Mucosa of gallbladder (tissue), 1 donor: Measurements from ENCODE around the gene USP24. TPM values are rescaled to one million over a fixed set of nuclear protein-coding genes. Genes with fewer than 3 reads are reported as not detected.

Experiments
- DNase-seq: peaks from one replicate; pipeline ENCODE4 v3.0.0-alpha.2; 2020; ENCODE audit warnings: low spot score
- total RNA-seq: library from RNA; stranded (reverse); gene quantifications from one replicate; pipeline ENCODE4 v1.2.1, GENCODE V29; 2021
- donor health status: DM: no; HTN: no; CAD: no.

Gene USP24
- total RNA-seq, 1 donor from 2014 or later = 34.6 TPM

DNA sequence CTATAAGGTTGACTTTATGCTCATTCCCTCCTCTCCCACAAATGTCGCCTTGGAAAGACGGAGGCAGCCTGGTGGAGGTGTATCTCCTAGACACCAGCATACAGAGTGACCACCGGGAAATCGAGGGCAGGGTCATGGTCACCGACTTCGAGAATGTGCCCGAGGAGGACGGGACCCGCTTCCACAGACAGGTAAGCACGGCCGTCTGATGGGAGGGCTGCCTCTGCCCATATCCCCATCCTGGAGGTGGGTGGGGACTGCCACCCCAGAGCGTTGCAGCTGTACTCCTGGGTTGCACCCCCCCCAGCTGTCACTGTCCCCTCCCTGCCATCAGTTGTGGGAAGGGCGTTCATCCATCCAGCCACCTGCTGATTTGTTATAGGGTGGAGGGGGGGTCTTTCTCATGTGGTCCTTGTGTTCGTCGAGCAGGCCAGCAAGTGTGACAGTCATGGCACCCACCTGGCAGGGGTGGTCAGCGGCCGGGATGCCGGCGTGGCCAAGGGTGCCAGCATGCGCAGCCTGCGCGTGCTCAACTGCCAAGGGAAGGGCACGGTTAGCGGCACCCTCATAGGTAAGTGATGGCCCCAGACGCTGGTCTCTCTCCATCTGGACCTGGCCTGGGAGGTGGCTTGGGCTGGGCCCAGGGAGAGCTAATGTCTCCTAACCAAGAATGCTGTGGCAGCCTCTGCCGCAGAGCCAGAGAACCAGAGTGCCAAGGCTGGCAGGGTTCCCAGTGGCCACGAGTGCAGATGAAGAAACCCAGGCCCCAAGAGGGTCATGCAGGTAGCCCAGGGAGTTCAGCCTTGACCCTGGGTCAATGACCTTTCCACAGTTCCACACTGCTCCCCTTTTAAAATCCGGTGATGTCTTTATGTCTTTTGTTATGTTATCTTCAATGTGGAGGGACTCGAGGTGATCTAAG, 162.7 kb downstream of the USP24 start:
- DNase-seq = no peak

DNA sequence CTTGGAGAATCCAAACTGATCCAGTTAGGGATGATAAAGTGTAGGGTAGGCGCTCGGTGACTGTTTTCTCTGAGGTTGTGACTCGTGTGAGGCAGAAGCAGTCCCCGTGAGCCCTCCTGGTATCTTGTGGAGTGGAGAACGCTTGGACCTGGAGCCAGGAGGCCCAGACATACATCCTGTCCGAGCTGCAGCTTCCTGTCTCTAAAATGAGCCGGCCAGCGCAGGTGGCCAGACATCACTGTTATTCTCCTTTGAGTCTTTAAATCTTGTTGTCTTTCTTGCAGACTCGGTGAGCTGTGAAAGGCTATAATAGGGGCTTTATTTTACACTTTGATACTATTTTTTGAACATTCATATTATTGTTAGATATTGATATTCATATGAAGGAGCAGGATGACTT, 163.5 kb downstream of the USP24 start:
- no peak for DNase-seq

DNA sequence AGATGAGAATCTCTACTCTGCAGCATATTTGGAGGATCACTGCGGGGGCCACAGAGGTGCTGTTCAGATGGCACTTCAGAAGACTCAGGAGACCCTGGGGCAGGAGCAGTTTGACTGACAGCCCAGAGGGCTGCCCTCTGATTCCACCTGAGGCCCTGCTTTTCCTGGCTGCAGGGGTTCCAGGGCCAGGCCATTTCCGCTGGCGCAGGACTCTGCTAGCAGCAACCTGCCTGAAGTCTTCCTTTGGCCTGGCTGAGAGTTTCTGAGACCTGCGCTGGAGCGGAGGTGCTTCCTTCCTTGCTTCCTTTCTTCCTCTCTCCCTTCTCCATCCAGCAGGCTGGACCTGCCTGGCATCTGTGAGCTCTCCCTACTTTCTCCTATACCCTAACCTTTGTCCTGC, 164.0 kb downstream of the USP24 start:
- no peak for DNase-seq

DNA sequence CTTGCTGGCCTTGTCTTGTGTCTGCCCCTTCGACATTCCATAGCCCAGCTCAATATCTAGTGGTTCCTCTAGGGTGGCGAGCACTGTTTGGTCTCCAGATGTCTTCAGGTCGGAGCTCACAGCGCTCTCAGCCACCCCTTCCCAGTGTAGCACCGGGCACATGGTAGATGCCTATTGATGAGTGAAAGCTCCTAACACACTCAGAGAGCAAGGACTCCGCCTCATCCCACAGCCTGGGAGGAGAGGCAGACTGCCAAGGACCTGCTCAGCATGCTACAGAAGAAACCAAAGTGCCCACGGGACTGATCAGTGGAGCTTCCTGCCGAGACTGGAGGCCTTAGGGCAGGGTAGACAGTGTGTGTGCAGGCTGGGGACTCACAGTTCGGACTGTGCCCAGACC, 164.9 kb downstream of the USP24 start:
- DNase-seq = no peak

DNA sequence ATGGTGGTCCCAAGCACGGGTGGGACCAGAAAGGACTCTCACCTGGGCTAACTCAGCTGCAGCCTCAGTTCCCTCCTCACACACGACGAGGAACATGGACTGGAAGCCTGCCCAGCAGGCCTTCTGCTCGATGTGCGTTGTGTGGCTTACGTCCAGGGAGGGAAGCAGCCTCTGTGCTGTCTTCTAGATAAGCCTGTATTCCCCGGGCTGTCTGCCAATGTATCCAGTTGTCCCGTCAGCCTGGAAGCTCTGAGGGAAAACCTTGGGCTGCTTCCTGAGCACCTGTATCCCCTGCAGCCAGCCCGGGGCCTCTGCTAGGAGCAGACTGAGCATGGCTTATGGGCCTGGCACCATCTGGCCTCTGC, 165.3 kb downstream of the USP24 start:
- peak; percentile 73 for DNase-seq

DNA sequence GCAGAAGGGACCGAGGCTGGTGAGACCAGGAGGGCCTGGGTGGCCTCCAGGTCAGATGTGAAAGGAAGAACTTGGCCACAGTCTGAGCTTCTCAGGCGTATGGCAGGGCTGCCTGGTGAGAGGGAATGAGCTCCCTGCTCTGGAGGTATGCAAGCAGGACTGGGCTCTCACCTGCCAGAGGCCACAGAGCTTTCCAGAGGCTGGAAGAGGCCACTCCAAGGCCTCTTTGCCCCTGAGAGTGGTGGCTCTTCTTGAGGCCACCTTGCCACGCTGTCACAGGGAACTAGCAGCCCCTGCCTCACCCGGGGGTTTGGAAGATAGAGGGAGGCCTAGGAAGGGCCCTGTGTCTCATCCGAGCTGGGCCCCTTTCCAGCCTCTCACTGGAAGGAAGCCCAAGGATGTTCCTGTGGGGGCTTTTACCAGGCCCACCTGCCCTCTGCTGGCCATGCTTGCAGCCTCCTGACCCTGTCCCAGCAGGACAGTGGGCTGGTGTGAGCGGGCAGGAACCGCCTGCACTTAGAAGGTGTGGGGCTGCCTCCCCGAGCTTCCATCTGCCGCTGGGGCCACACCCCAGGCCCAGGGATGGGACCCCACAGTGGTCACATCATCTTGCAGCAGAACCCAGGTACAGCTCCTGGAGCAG, 165.8 kb downstream of the USP24 start:
- no peak for DNase-seq

DNA sequence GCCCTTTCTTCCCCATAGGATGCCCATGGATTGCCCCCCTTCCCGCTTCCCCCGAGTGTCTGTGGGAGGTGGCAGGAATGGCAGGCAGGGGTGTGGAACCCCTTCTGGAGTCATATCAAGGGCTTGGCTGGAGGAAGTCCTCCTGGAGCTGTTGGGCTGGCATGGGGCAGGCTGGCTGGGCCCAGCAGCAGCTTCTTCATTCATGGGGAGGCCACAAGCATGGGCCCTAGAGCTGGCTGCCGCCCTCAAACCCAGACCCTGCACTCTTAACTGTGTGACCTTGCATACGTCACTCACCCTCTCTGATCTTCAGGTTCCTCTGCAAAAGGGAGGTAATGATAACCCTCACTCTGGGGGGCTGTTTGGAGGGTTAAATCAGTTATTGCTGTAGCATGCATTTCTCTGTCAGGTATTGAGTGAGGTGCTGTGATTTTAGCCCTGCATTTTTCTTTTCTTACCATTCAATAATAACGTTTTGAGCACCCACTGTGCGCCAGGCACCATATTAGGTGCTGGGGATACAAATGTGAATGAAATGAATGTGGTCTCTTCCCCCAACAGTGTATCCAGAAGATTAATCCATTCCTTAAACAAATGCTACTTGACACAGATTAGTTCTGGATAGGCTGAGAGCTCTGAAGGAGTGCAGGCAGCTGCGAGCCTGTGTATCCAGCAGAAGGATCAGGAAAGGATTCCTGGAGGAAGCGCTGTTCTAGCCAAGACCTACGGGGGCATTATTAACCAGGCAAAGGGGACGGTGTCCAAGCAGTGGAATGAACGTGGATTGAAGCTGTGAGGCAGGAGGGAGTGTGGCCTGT, 166.5 kb downstream of the USP24 start:
- DNase-seq = no peak

DNA sequence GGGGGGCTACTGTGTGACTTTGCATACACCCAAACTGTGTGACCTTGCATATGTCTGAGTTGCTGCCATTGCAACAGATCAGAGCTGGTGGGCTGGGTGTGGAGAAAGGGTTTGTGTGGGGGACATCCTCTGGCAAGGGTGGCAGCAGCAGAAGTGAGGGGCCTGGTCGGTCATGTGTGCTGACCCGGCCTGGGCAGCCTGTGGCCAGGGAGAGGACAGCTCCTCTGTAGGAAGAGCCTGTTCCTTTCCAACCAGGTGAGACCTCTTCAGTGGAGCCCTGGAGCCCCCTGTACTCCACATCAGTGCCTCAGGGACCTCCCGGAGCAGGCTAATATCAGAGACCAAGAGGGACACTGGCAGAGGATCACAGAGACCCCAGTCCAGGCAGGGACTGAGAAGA, 167.6 kb downstream of the USP24 start:
- DNase-seq = no peak

DNA sequence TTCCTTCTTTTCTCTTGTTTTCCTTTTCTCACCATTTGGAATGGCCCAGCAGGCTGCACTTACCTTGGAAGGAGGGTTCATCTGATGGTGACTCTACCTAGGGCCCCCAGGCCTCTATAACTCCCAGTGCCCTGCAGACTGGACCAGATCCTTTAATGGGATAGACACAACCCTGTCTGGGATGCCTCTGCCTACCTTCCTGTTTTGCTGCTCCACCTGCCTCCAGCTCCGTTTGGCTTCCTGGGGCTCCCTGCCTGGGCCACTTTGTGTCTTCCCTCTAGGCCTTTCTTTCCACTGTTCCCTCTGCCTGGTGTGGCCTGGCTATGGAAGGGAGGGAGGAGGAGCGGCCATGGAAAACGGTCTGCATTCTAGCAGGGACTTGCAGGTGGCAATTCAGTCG, 168.3 kb downstream of the USP24 start:
- no peak for DNase-seq

DNA sequence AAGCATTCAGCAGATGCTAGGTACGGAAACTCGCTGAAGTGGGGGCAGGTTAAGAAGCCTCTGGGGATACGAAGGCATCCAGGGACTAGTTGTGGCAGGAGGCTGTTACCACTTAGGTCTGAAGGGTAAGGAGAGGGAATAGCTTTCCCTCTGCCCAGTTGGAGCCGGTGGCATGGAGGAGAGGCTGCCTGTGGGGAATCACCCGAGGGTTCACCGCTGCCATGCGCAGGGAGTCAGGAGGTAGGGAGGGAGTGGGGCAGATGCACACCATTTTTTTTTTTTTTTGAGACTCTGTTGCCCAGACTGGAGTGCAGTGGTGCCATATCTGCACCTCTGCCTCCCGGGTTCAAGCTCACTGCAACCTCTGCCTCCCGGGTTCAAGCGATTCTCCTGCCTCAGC, 169.7 kb downstream of the USP24 start:
- DNase-seq = no peak

DNA sequence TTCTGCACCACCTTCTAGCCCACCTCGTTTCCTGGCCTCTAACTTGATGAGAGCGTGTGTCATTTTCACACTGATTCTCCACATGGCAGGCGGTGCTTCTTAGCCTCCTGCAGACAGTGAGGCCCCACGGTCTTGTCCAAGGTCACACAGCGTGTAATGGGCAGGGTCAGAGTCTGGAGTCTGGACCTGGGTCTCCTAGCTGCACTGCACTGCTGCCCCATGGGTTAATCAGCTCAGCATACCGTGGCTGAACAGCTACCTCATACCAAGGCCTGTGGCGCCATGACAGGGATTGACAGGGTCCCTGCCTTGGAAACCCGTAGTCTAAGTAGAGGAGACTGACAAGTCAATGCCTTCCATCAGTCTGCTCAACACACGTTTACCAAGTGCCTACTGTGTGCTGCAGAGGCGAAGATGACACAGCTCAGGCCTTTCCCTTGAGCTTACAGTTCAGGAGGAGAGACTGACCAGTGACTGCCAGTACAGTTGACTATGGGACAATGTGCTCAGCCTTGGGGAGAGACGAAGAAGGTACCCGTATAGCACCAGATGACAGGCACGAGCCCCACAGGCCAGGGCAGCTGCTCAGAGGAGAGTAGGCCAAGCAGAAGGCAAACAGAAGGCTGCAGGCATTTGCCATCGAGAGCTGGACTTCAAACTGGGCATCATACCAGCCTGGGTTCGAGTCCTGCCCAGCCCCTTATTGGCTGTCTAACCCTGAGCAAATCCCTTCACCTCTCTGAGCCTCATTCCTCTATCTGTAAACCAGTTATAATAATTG, 170.4 kb downstream of the USP24 start:
- no peak for DNase-seq

DNA sequence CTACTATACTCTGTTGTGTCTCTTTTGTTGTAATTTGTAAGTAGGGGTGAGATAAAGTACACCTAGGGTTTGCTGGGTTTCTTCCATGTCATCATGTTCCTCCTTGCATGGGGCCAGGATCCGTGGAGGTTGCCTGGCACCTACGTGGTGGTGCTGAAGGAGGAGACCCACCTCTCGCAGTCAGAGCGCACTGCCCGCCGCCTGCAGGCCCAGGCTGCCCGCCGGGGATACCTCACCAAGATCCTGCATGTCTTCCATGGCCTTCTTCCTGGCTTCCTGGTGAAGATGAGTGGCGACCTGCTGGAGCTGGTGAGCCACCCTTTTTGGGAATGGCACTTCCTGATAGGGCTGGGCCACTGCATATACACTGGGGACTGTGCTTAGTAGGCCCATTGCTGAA, 171.4 kb downstream of the USP24 start:
- no peak for DNase-seq

DNA sequence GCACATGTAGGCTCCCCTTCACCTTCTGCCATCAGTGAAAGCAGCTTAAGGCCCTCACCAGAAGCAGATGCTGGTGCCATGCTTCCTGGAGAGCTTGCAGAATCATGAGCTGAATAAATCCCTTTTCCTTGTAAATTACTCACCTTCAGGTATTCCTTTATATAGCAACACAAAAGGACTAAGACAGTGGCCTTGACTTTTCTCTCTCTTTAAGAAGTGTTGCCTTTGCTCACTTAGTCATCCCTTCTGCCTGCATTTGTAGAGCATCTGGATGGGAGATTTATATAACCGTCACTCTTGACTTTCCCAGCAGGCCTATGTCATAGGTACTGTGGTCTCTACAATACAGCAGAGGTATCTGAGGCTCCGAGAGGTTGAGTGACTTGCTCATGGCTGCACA, 172.2 kb downstream of the USP24 start:
- no peak for DNase-seq

DNA sequence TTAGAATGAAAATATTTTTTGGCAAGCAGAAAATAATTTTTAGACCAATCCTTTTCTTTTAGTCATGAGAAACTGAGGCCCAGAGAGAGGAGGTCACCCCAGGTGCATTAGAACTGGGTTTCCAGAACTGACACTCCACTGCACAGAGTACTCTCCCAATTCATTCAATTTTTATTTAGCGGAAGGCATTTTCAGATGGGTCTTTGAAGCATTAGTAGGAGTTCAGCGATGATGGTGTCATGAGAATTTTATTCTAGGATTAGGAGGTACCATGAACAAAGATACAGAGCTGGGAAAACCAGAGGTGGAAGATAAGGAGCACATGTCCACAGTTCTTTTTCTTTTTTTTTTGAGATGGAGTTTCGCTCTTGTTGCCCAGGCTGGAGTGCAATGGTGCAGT, 173.6 kb downstream of the USP24 start:
- no peak for DNase-seq

DNA sequence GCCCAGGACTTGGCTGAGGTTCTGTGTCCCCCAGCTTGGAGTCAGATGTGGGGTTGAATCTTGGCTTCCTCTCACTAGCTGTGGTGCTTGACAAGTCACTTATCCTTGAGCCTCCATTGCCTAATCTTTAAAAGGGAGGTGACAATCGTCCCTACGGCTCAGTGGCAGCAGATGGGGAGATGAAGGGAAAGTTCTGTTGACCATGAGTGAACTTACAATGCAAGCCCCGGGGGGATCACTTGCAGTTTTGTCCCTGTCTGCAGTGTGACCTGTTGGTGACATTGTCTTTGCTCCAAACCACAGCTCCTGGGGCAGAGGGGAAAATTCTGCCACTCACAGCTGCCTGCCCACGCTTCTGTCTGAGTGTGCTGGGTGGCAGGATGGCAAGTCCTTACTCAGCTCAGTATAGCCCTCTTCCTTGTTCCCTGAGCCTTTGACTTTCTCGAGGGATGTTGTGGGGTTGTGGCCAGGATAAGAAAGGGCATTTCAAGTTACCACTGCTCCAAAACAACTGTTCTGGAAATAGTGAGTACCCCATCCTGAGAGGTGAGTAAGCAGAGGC, 174.2 kb downstream of the USP24 start:
- DNase-seq = no peak

DNA sequence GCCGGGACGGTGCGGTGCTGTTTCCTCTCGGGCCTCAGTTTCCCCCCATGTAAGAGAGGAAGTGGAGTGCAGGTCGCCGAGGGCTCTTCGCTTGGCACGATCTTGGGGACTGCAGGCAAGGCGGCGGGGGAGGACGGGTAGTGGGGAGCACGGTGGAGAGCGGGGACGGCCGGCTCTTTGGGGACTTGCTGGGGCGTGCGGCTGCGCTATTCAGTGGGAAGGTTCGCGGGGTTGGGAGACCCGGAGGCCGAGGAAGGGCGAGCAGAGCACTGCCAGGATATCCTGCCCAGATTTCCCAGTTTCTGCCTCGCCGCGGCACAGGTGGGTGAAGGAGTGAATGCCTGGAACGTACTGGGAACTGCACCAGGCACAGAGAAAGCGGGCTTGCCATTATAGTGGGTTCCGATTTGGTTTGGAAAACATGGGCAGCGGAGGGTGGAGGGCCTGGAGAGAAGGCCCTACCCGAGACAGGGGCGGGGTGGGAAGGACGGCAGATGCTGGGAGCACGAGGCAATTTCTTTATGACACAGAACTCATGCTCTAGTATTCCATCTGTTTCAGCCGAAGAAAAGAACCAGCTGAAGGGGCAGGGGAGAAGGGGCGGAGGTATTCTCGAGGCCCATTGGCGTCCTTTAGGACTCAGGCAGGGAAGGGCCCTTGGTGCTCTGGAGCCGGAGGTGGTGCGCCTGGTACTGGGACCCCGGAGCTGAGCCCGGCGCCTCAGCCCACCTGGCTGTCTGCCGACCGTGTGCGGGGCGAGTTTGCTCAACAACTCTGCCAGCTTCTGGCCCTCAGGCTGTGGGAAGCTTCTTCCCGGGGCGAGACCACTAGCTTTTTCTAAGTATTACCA, 174.9 kb downstream of the USP24 start:
- no peak for DNase-seq

DNA sequence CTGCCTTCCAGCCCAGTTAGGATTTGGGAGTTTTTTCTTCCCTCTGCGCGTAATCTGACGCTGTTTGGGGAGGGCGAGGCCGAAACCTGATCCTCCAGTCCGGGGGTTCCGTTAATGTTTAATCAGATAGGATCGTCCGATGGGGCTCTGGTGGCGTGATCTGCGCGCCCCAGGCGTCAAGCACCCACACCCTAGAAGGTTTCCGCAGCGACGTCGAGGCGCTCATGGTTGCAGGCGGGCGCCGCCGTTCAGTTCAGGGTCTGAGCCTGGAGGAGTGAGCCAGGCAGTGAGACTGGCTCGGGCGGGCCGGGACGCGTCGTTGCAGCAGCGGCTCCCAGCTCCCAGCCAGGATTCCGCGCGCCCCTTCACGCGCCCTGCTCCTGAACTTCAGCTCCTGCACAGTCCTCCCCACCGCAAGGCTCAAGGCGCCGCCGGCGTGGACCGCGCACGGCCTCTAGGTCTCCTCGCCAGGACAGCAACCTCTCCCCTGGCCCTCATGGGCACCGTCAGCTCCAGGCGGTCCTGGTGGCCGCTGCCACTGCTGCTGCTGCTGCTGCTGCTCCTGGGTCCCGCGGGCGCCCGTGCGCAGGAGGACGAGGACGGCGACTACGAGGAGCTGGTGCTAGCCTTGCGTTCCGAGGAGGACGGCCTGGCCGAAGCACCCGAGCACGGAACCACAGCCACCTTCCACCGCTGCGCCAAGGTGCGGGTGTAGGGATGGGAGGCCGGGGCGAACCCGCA, 175.7 kb downstream of the USP24 start, which contains the start of gene PCSK9:
TSS of gene PCSK9 (plus strand) at position 207 of the 741 bp plus-strand sequence. CDS start at position 497, 290 bp downstream.
- DNase-seq = peak; percentile 25

DNA sequence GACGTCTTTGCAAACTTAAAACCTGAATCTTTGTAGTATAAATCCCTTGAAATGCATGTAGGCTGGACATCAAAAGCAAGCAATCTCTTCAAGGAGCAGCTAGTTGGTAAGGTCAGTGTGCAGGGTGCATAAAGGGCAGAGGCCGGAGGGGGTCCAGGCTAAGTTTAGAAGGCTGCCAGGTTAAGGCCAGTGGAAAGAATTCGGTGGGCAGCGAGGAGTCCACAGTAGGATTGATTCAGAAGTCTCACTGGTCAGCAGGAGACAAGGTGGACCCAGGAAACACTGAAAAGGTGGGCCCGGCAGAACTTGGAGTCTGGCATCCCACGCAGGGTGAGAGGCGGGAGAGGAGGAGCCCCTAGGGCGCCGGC, 176.2 kb downstream of the USP24 start:
- no peak for DNase-seq

DNA sequence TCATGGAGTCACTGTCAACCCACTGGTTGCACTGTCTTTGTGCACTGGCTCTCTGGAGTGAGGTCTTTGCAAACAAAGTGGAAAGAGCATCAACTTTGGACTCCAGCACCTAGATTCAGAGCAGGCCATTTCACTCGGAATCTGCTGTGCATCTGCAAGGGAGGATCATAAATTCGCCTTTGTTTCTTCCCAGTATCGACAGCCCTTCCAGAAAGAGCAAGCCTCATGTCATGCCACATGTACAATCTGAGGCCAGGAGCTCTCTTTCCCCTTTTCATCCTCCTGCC, 176.7 kb downstream of the USP24 start:
- DNase-seq = no peak
